GM18505 (cell line): ENCODE data around the gene LRIG3.
"Not testable (repeated sequence)": the region's sequence is repeated elsewhere in the genome, so short reads cannot be mapped to it uniquely, and the experiment has no call there.

Experiments
- ATAC-seq: cut with Tn5 transposase; IDR thresholded peaks from one replicate; pipeline ENCODE4 v1.9.1; 2021; ENCODE audit not compliant: unreplicated experiment
- POLR2A ChIP-seq: IDR thresholded peaks from 4 replicates; pipeline ENCODE4 v1.6.1; 2011; ENCODE audit warnings: borderline replicate concordance; ENCODE audit not compliant: insufficient read depth, insufficient read length; ENCODE audit errors: extremely low read depth

LRIG3 gene

DNA sequence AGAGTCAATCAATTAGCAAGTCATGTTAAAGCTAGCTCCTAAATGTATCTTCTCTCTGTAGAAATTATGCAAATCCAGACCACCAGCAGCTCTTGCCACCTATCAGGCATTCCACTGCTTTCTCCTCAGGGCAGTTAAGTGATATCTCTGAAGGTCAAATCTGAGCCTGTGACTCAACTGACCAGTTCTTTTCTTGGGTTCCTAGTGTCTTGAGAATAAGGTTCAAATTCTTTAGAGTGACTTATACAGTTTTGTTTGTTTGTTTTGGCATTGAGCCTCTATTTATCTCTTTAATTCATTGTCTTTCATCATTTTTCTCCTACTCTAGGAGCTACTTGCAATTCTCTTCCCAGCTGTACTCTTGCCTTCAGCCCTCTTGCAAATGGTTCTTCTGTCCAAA, 2.5 kb upstream of the LRIG3 start:
- ATAC-seq: no peak
- no peak for TF ChIP-seq POLR2A

DNA sequence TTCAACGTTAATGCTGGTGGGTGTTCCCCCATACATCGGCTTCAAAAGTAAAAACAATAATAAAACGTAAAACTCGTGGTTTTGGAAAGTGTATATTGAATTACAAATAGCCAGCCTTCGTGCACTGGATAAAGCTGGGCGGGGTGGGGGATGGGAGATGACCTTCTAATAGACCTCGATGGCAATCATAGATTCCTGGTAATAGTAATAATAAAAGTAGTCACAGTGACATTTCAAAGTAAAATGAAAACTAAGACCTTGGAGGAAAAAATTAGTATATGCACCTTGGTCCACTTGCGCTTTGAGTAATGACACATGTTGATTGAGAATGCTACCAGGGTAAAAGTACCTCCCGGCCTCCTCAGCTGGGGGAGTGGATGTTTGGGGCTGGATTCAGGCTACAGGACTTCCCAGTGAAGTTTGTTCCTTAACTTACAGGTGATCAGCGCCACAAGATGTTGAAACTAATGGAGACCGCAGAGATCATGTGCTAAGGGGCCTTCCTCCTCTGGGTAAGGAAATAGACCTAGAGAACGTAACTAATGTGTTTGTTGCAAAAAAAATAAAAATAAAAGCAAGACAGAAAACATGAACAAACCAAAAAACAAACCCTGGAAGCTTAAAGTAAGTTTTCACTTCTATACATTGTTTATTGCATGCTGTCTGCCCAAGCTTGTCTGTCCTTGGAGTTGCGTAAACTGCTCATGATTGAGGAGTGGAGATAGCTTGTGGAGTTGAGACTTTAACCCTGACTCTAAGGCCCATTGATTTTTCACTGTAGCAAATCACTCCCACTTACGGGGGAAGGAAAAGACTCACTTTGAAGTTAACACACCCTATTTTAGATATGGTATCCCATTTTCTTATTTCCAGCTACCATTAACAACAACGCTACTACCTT, 907 bp upstream of the LRIG3 start:
- no peak for TF ChIP-seq POLR2A

DNA sequence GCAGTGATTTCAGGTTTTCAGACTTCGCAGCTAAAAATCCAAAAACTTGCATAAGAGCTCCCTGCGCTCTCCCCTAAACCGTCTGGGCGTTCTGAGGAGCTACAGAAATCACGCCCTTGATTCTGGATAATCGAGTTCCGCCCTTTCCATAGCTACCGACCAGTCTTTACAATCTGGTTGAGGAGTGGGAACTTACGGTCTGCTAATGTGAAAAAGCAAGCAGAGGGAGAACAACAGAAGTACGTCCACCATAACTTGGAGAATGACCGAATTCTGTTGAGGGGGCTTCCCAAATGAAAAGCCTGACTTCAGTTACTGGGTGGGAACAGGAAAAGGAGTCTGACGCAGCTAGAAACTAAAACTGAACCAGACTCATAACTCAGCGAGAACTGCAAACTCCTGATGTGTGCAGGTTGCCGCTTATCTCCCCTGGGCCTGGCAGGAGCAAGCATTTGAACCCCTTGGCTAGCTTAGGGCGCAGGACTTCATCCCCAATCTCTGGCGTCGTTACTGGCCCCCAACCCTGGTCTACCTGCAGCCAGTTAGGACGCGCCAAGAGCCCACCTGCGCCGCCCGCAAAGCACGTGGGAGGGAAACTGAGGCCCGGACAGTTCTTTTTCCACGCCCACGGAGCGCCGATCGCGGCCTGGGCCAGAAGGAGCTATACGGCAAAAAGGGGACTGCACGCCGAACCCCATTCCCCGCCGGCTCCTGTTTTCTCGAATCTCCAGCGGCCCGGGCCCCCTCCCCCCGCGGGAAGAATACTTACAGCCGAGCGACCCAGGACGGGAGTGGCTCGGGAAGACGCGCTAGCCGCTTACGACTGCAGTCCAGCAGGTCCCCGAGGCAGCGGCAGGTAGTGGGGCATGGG, 838 bp downstream of the LRIG3 start:
- peak; percentile 28 for ATAC-seq
- TF ChIP-seq POLR2A: peak; percentile 39

More for the DNA sequence above, 907 bp upstream of the LRIG3 start:
- no peak for ATAC-seq

DNA sequence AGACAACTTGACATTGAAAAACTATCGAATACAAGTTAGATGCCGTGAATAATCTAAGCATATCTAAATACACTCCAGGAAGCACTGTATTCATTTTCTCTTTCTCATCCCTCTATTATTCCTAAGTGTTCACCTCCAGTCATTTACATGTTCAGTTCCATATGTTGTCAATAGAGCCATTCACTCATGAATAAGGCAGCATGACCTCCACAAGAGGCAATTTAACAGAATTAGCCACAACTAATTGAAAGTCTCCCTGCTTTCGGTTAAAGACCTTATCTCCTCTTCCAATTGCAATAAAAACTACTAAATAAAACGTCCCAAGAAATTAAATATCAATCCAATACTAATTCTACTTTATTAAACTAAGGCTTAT, 1.8 kb downstream of the LRIG3 start:
- TF ChIP-seq POLR2A: no peak
- no peak for ATAC-seq

DNA sequence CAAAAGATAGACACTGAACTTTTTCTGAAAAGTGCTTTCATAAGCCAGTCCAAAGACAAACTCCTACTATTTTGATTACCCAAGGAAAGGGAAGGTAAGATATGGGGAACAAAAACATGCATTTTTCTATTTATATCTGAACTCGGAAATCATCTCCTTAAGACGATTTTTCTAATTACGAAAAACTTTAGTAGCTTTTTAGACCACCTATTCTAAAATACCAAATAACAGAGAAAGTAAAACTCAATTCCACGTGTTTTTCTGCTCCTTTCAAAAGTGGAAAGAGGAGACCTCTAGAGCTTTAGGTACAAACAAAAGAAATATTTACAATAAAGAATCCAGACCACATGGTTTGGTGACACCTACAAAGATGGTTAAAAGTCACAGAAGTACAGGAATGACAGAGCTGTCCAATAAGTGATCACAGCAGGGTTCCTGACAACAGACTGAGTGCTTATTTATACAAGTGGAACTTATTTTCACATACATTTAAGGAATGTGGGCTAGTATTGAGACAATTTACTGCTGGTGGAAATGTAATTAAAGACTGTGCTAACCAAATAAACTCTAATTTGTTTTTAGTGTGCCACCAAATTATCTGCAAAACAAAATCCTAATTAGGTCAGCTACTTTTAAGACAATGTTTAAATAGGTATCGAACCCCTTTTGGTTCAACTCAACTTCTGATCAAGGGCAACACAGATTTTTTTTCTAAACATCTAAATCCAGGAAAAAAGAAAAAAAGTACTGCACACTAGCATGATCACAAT, 2.4 kb downstream of the LRIG3 start:
- no peak for ATAC-seq

DNA sequence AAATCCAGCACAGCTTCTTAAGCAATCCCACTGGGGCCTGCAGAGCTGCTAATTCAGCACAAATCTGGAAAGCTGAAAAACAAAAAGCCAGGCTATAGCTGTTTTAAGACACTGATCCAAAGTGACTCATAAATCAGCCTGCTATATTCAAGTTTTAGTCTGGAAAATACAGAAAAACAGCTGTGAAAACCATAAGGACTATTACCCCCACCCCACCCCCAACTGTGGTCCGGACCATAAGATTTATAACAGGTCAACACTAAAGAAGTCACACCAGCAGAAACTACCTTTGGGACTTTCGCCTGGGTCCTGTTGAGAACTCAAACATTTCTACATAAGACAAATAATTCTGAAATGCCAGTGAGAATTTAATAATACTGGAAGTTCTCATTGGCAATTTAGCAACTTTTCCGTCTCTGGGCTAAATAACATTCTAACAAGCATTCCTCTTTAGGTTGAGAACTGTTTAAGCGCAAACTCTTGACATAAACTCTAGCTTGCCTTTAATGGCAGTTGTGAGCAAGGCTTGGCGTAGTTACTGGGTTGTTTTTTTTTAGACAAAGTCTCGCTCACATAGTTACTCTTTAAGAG, 3.3 kb downstream of the LRIG3 start:
- TF ChIP-seq POLR2A: no peak
- no peak for ATAC-seq

More for the DNA sequence above, 2.4 kb downstream of the LRIG3 start:
- TF ChIP-seq POLR2A: no peak

DNA sequence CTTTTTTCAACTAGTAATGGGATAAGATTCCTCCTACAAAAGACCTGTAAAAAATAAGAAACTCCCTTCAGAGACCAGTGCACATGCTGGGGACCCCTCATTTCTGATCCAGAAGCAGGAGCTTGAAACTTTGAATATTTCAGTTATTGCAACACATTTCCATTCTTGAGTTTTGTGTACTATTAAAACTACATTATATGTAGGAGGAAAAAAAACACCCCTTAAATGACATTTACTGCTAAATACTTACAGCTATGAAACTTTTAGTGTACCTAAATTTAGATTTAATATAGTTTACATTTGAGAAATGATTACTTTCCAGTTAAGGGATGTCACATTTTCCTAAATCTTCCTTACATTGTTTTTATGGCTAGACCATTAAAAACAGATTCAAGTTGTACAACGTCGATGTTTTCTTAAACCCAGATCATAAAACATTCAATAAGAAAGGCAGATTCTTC, 4.1 kb downstream of the LRIG3 start:
- TF ChIP-seq POLR2A: no peak
- ATAC-seq: no peak

DNA sequence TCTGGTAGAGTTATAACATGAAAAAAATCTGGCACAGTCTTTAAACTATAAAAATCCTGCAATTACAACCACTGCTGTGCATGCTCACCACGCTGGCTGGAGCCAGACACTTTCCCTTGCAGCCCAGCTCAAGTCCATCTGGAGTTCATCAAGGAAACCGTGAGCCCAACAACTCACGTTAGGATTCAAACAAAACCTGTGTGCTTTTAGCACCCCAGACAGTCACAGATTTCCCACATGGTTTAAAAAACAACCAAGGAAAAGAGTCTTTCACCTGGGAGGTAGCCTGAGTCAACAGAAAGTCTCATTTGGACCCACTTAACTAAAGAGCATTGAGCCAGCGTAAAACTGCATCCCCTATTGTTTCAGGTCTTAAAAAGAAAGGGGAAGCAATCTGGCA, 4.7 kb downstream of the LRIG3 start:
- ATAC-seq: no peak
- no peak for TF ChIP-seq POLR2A

DNA sequence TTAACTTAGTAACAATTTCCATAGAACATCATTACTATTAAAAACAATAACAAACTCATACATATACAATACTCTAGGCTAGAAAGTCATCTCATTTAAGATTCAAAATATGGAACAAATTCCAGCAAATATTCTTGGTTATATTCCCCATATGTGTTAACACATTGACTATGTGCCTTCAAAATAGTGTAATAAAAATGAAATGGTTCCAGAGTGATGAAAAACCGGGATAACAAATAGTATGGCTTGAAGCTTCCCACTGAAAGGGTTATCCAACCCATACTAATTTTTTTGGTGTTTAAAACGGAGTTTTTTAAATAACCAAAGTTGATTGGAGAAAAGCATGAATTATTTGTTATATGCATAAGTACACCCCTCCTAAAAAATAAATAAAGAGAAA, 5.3 kb downstream of the LRIG3 start:
- no peak for ATAC-seq
- TF ChIP-seq POLR2A: no peak

DNA sequence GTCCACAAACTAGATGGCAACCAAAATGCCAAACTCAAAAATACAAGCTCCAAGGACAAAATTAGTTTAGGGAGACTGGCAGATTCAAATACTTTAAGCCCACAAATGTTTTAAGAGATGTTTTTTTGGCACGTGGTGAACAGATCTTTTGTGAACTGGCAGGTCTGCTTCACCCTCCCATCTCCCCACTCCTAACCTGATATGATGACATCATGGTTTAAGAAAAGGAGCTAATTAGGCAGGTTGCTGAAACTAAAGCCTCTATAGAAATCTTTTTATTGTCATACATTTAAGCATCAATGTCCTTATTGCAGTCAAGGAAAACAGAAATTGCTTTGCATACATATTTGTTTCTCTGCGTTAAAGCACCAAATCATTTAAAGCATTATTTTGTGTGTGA, 5.8 kb downstream of the LRIG3 start:
- no peak for TF ChIP-seq POLR2A
- no peak for ATAC-seq

DNA sequence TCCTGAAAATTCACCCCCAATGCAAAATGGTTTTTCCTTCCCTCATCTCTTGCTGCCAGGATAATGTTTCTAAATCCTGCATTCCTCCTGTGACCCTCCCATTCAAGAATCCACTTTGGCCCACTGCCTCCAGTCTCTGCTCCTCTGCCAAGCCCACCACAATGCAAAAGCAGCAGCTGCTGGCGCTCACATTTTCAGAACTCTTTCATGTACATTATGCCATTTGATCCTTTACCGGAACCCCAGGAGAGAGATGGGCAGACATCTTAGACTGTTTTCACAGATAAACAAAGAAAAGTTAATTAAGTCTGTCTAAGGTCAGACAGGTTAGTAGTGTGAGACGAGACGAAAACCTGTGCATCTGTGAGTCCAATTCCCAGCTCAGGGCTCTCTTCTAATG, 12.9 kb downstream of the LRIG3 start:
- no peak for TF ChIP-seq POLR2A
- ATAC-seq: no peak

DNA sequence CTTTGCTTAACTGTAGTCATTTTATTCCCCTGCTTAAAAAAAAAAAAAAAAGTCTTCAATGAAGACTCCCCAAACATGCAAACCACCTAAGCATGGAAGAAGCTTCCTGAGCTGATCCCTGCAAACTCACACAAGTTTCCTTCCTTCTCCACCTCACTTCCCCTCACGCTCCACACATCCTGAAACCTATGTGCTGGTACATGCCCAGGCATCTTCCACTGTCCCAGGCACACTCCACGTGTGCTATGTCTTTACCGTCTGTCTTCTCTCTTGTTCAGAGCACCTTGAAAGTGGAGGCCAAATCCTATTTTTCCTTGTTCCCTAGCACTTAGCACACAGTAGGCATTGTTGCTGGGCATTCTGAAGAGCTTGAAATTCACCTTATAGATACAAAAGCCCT, 13.4 kb downstream of the LRIG3 start:
- no peak for ATAC-seq
- TF ChIP-seq POLR2A: no peak

DNA sequence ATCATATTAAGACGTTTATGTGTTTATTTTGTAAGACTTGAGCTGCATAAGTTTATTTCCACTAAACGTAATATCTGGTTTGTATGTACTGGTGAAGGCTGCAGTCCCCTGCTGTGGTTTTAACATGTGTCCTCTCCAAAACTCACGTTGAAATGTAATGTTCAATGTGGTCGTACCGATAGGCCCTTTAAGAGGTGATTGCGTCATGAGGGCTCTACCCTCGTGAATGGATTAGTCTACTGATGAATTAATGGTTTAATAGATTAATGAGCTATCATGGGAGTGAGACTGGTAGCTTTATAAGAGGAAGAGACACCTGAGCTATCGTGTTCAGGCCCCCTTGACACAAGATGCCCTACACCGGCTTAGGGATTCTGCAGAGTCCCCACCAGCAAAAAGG, 14.9 kb downstream of the LRIG3 start:
- no peak for ATAC-seq
- TF ChIP-seq POLR2A: no peak

DNA sequence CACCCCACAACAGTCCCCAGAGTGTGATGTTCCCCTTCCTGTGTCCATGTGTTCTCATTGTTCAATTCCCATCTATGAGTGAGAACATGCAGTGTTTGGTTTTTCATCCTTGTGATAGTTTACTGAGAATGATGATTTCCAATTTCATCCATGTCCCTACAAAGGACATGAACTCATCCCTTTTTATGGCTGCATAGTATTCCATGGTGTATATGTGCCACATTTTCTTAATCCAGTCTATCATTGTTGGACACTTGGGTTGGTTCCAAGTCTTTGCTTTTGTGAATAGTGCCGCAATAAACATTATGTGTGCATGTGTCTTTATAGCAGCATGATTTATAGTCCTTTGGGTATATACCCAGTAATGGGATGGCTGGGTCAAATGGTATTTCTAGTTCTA, 17.6 kb downstream of the LRIG3 start:
- ATAC-seq: not testable (repeated sequence)

DNA sequence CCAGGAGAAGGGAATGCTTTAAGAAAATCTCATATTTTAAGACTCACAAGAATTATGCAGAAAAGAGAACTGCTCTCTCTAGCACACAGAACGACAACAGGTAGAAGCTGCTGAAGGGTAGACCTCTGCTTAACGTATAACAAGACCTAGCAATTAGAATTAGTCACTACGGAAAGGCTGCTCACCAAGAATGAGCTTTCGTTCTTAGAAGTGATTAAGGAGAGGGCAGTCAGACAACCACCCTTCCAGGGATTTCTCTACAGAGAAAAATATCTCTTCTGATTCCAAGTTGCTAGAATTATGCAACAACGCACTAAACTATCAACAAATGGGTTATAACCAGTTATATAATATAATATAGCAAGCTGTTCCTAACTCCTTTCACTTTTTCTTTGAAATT, 18.6 kb downstream of the LRIG3 start:
- TF ChIP-seq POLR2A: no peak
- no peak for ATAC-seq
